Measurements from ENCODE around the gene MSX2.
A peak's percentile ranks its signal among the peaks of the same experiment; 100 is the strongest.

Gene MSX2

GRCh38 chr5:174765540-174765939 lies 41.2 kb downstream of the MSX2 start:
- TF ChIP-seq CTCF (IDR thresholded peaks at IDR 0.05; ENCODE audit: unreplicated experiment in 3 of 3), result no peak
- no peak overlapping the region for H3K4me3 Mint-ChIP-seq
- H3K36me3 Mint-ChIP-seq (ENCODE audit: low read depth), result no peaks in the 10 kb centered on the region

DNA sequence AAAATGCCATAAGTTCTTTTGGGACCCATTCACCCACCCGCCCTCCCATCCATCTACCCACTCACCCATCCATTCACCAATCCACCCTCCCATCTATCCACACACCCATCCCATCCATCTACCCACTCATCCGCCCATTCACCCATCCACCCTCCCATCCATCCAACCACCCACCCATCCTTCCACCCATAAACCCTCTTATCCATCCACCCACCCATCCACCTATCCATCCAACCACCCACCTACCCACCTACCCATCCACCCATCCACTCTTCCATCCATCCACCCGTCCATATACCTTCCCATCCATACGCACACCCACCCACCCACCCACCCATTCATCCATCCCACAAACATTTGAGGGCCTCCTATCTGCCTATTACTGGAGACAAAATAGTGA lies 43.3 kb downstream of the MSX2 start:
- Mint-ChIP-seq H3K36me3 (ENCODE audit: low read depth) (no peaks in the 10 kb centered on the region), H3K27ac (no peak overlapping the region), H3K9me3 (no peaks in the 10 kb centered on the region), H3K4me1 (no peaks in the 10 kb centered on the region), H3K27me3 (ENCODE audit: low read depth) (peaks cover 15% of the 10 kb centered on the region), H3K4me3 (no peak overlapping the region)
- no peak for TF ChIP-seq CTCF (IDR thresholded peaks at IDR 0.05; ENCODE audit: unreplicated experiment in 3 of 3)

More at GRCh38 chr5:174765540-174765939, 41.2 kb downstream of the MSX2 start:
- Mint-ChIP-seq H3K9me3 (no peaks in the 10 kb centered on the region), H3K4me1 (no peaks in the 10 kb centered on the region), H3K27me3 (ENCODE audit: low read depth) (peaks cover 5% of the 10 kb centered on the region), H3K27ac (no peak overlapping the region)

DNA sequence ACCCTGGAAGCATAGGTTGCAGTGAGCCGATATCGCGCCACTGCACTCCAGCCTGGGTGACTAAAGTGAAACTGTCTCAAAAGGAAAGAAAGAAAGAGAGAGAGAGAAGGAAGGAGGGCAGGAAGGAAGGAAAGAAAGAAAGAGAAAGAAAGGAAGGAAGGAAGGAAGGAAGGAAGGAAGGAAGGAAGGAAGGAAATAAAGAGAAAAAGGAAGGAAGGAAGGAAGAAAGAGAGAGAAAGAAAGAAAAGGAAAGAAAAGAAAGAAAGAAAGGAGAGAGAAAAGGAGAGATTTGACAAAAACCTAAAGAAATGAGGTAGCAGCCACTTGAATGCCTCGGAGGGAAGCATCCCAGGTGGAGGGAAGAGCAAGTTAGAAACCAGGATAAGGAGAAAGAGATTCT lies 44.6 kb downstream of the MSX2 start:
- peaks cover 16% of the 10 kb centered on the region for H3K27me3 Mint-ChIP-seq (ENCODE audit: low read depth)
- H3K9me3 Mint-ChIP-seq, result no peaks in the 10 kb centered on the region
- H3K36me3 Mint-ChIP-seq (ENCODE audit: low read depth), result no peaks in the 10 kb centered on the region
- no peak for TF ChIP-seq CTCF (IDR thresholded peaks at IDR 0.05; ENCODE audit: unreplicated experiment in 3 of 3)
- no peaks in the 10 kb centered on the region for H3K4me1 Mint-ChIP-seq
- H3K4me3 Mint-ChIP-seq, result no peak overlapping the region
- no peak overlapping the region for H3K27ac Mint-ChIP-seq

DNA sequence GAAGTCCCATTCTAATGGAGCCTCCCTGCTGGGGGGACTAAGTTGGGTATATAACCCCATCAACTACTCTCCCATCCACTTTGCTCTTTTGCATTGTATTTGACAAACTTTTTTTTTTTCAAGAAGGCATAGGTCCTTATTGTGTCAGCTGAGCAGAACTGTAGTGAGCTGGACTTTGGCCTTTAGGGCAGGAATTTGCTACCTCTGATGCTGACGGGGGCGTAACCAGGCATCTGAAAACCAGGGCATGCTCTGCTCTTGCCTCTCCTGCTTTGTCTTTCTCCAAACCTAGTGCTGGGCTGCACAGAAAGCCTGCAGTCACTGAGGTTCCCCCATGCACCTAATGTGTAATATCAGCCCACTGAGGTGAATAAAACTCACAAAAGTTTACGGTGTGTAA lies 49.0 kb downstream of the MSX2 start:
- peaks cover 19% of the 10 kb centered on the region for H3K27me3 Mint-ChIP-seq (ENCODE audit: low read depth)
- H3K36me3 Mint-ChIP-seq (ENCODE audit: low read depth), result no peaks in the 10 kb centered on the region
- H3K9me3 Mint-ChIP-seq, result no peaks in the 10 kb centered on the region
- no peak overlapping the region for H3K4me3 Mint-ChIP-seq
- H3K27ac Mint-ChIP-seq, result no peak overlapping the region
- TF ChIP-seq CTCF (IDR thresholded peaks at IDR 0.05; ENCODE audit: unreplicated experiment in 3 of 3), result no peak
- no peaks in the 10 kb centered on the region for H3K4me1 Mint-ChIP-seq

GRCh38 chr5:174775081-174775480 lies 50.7 kb downstream of the MSX2 start:
- H3K36me3 Mint-ChIP-seq (ENCODE audit: low read depth), result no peaks in the 10 kb centered on the region
- H3K4me1 Mint-ChIP-seq, result no peaks in the 10 kb centered on the region
- no peaks in the 10 kb centered on the region for H3K9me3 Mint-ChIP-seq
- peak overlapping the region in 2 of 3 experiments; percentile 54 to 56 for H3K27ac Mint-ChIP-seq
- peaks cover 19% of the 10 kb centered on the region for H3K27me3 Mint-ChIP-seq (ENCODE audit: low read depth)
- TF ChIP-seq CTCF (IDR thresholded peaks at IDR 0.05; ENCODE audit: unreplicated experiment in 3 of 3), result no peak
- H3K4me3 Mint-ChIP-seq, result no peak overlapping the region

DNA sequence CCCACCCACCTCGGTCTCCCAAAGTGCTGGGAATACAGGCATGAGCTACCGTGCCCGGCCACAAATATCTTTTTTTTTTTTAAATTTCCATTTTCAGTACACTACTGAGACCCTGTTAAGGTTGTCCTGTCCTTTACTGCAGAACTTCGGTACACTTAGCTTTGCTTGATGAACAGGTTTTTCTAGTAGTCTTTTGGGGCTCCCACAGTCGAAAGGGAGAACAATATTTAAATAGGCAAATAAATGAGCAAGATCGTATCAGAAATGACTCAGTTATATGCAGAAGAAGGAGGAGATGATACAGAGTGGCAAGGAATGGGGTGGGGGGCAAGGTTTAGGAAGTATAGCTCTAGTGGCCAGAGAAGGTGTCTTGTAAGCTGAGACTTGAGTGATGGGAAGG lies 52.7 kb downstream of the MSX2 start:
- Mint-ChIP-seq H3K4me1 (no peaks in the 10 kb centered on the region), H3K9me3 (peaks cover under 1% of the 10 kb centered on the region), H3K27ac (no peak overlapping the region), H3K27me3 (ENCODE audit: low read depth) (peaks cover 14% of the 10 kb centered on the region), H3K4me3 (no peak overlapping the region), H3K36me3 (ENCODE audit: low read depth) (no peaks in the 10 kb centered on the region)
- TF ChIP-seq CTCF (IDR thresholded peaks at IDR 0.05; ENCODE audit: unreplicated experiment in 3 of 3), result no peak

Measured in nephron (organoid).